HL-60/S4 treated with retinoic acid at 250 ng/mL for 4 days and 3 days (cell line): ENCODE results near the gene ANKRD6.

Experiments used
- in situ Hi-C: fragments of 300-500 bp; cut with MboI; formaldehyde crosslinking; loops from 2 replicates; pipeline ENCODE4 v1.7.0; 2022; ENCODE audit warnings: low sequenced_read_pairs

ANKRD6 gene

DNA sequence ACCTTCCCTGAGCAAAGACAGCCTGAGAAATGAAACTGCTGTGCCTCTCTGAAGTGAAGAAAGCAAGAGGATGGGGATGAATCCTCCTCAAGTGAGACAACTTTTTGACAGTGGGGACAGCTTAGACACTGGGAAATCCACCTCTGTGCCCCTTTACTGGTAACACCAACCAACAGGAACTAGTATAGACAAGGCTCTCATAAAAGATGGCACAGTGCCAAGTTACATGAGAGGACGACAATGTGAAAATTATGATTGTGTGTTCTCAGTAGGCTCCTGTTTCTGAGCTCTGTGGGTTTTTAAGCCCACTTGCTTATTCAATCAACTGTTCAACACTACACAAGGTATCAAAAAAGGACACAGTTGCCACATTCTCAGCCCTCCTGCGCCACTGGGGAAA, 247.2 kb downstream of the ANKRD6 start:
- in situ Hi-C loops: no loop called here

GRCh38 chr6:89680551-89680950, 247.6 kb downstream of the ANKRD6 start:
- in situ Hi-C loops: no loop called here

- in situ Hi-C loops: no loop called here
These were observed 249.1 kb downstream of the ANKRD6 start for GRCh38 chr6:89681983-89682564.

DNA sequence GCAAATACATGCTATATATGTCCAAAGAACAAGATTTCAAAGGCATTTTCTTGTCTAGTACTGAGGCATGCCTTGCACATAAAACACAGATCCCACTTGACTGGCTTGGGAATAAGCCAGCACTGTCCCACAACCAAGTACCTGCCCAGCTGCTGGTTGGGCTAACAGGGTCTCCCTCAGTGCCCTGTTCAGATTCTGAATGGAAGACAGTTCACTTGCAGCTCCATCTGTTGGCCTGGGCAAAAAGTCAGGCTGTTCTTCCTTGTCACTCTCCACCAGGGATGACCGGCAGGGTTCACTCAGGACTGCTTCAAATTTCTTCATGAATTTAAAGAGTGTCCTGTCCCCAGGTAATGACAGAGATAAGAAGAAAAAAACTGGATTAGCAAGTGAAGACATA, 250.0 kb downstream of the ANKRD6 start:
- in situ Hi-C loops: no loop called here
